H1 (cell line): ENCODE results near the gene EOLA1. TPM values are rescaled to one million over a fixed set of nuclear protein-coding genes. Genes with fewer than 3 reads are reported as not detected.
"Not testable (repeated sequence)": the region's sequence is repeated elsewhere in the genome, so short reads cannot be mapped to it uniquely, and the experiment has no call there.

Experiments
- CTCF ChIA-PET: fragments of 300-600 bp; sonication (Branson Sonifier 250); formaldehyde crosslinking; loops from one replicate; lab custom pipeline; 2021; ENCODE audit not compliant: partially characterized antibody; lab: Charles Lee
- POLR2A ChIA-PET: fragments of 300-600 bp; sonication (Branson Sonifier 250); formaldehyde crosslinking; loops from one replicate; lab custom pipeline; 2021; ENCODE audit warnings: inconsistent platforms; ENCODE audit not compliant: partially characterized antibody; lab: Charles Lee
- DNase-seq, 2 experiments: peaks; one replicate each; pipeline versions ENCODE4 v3.0.0 to v3.0.0-alpha.2; 2010 to 2022; ENCODE audit warnings: low spot score in 2 of 2, low read depth in 1 of 2, mixed read lengths in 1 of 2
- FAIRE-seq: peaks from 2 replicates; lab custom pipeline; 2011; peaks lifted over from hg19 to GRCh38; lab: Jason Lieb, UNC
- H2AFZ ChIP-seq: 2 replicates; pipeline ENCODE4 v1.8.1; 2012; ENCODE audit warnings: low read length, inconsistent platforms
- H2AK5ac ChIP-seq: 2 replicates; pipeline ENCODE4 v1.6.1; 2013; ENCODE audit warnings: low read depth, low read length
- H2BK120ac ChIP-seq: replicated peaks from 2 replicates; pipeline ENCODE3; 2013; ENCODE audit warnings: low read depth, low read length, inconsistent platforms
- H2BK12ac ChIP-seq: 2 replicates; pipeline ENCODE4 v1.6.1; 2013; ENCODE audit warnings: low read depth, low read length
- H2BK15ac ChIP-seq: 2 replicates; pipeline ENCODE4 v1.6.1; 2013; ENCODE audit warnings: low read length
- H2BK20ac ChIP-seq: 2 replicates; pipeline ENCODE4 v1.6.1; 2013; ENCODE audit warnings: low read length
- H2BK5ac ChIP-seq: 2 replicates; pipeline ENCODE4 v1.6.1; 2013; ENCODE audit warnings: low read depth, low read length
- H3K14ac ChIP-seq: 2 replicates; pipeline ENCODE4 v1.6.1; 2013; ENCODE audit warnings: inconsistent platforms; ENCODE audit not compliant: insufficient read length
- H3K18ac ChIP-seq: 2 replicates; pipeline ENCODE4 v1.6.1; 2013; ENCODE audit warnings: low read length; ENCODE audit errors: extremely low read depth
- H3K23ac ChIP-seq: 2 replicates; pipeline ENCODE4 v1.6.1; 2013; ENCODE audit warnings: inconsistent platforms; ENCODE audit not compliant: insufficient read length
- H3K23me2 ChIP-seq: 2 replicates; pipeline ENCODE4 v1.6.1; 2013; ENCODE audit warnings: low read depth, low read length
- H3K27ac ChIP-seq: 2 replicates; pipeline ENCODE4 v1.6.1; 2011; ENCODE audit warnings: low read depth, low read length, inconsistent platforms
- H3K27me3 ChIP-seq, 4 experiments: replicated peaks in 1 of 4; 1 replicate in 1 of 4; 2 replicates in 3 of 4; pipeline versions ENCODE4 v1.6.1 to v1.8.1; 2011 to 2013; ENCODE audit warnings: low read length in 3 of 4, mild to moderate bottlenecking in 3 of 4, inconsistent platforms in 2 of 4, mixed read lengths in 2 of 4, moderate library complexity in 1 of 4; ENCODE audit not compliant: control insufficient read depth in 3 of 4, insufficient read depth in 3 of 4; ENCODE audit errors: extremely low read depth in 1 of 4
- H3K36me3 ChIP-seq, 4 experiments: 2 replicates each; pipeline versions ENCODE4 v1.6.1 to v1.8.1; 2011 to 2013; ENCODE audit warnings: mild to moderate bottlenecking in 4 of 4, low read length in 3 of 4, moderate library complexity in 2 of 4, control low read depth in 1 of 4, inconsistent platforms in 1 of 4; ENCODE audit not compliant: insufficient read depth in 4 of 4, control insufficient read depth in 2 of 4
- H3K4ac ChIP-seq: replicated peaks from 2 replicates; pipeline ENCODE3; 2013; ENCODE audit warnings: low read length, low read depth, mixed read lengths, inconsistent platforms; ENCODE audit not compliant: insufficient read length
- H3K4me1 ChIP-seq, 4 experiments: replicated peaks in 1 of 4; 1 replicate in 1 of 4; 2 replicates in 3 of 4; pipeline versions ENCODE4 v1.6.1 to v1.8.1; 2011 to 2013; ENCODE audit warnings: low read length in 3 of 4, inconsistent platforms in 2 of 4, mixed read lengths in 1 of 4; ENCODE audit not compliant: insufficient read depth in 4 of 4, control insufficient read depth in 3 of 4
- H3K4me2 ChIP-seq, 2 experiments: 2 replicates each; pipeline versions ENCODE4 v1.6.1 to v1.8.1; 2011 to 2013; ENCODE audit warnings: low read depth in 2 of 2, low read length in 2 of 2, control low read depth in 1 of 2, inconsistent platforms in 1 of 2, mild to moderate bottlenecking in 1 of 2; ENCODE audit not compliant: insufficient read depth in 1 of 2
- H3K4me3 ChIP-seq, 4 experiments: fragments of 200-600, 300-600 bp in 1 of 4; sonication (generic), shearing (Covaris generic), sonication (Bioruptor Twin) in 1 of 4; 2 replicates each; pipeline versions ENCODE4 v1.5.1 to v1.8.1; 2011 to 2016; ENCODE audit warnings: low read length in 4 of 4, low read depth in 3 of 4, control low read depth in 2 of 4, inconsistent platforms in 2 of 4, mild to moderate bottlenecking in 2 of 4, mixed read lengths in 1 of 4, moderate library complexity in 1 of 4; ENCODE audit not compliant: insufficient read depth in 2 of 4; ENCODE audit errors: extremely low read depth in 1 of 4
- H3K56ac ChIP-seq: replicated peaks from 2 replicates; pipeline ENCODE3; 2013; ENCODE audit warnings: low read depth, mild to moderate bottlenecking, mixed read lengths, low read length, inconsistent platforms; ENCODE audit not compliant: insufficient read length
- H3K79me1 ChIP-seq: 2 replicates; pipeline ENCODE4 v1.6.1; 2013; ENCODE audit warnings: low read depth, low read length, control low read depth
- H3K79me2 ChIP-seq, 2 experiments: 2 replicates each; pipeline versions ENCODE4 v1.6.1 to v1.8.1; 2012 to 2013; ENCODE audit warnings: low read length in 2 of 2, mild to moderate bottlenecking in 2 of 2, inconsistent platforms in 1 of 2; ENCODE audit not compliant: insufficient read depth in 2 of 2, control insufficient read depth in 1 of 2
- H3K9ac ChIP-seq, 4 experiments: replicated peaks in 1 of 4; 1 replicate in 1 of 4; 2 replicates in 3 of 4; pipeline versions ENCODE4 v1.6.1 to v1.8.1; 2011 to 2013; ENCODE audit warnings: low read depth in 3 of 4, low read length in 3 of 4, control low read depth in 2 of 4, mild to moderate bottlenecking in 2 of 4, moderate library complexity in 2 of 4, inconsistent platforms in 1 of 4; ENCODE audit errors: extremely low read depth in 1 of 4
- H3K9me3 ChIP-seq, 2 experiments: 2 replicates each; pipeline versions ENCODE4 v1.6.1 to v1.8.1; 2012 to 2013; ENCODE audit warnings: mild to moderate bottlenecking in 2 of 2, moderate library complexity in 2 of 2, control low read depth in 1 of 2, inconsistent platforms in 1 of 2, low read depth in 1 of 2, low read length in 1 of 2, mixed read lengths in 1 of 2; ENCODE audit not compliant: insufficient read depth in 2 of 2
- H4K20me1 ChIP-seq, 2 experiments: replicated peaks in 1 of 2; 2 replicates each; pipeline versions ENCODE3 to v1.8.1; 2011 to 2013; ENCODE audit warnings: inconsistent platforms in 2 of 2, low read length in 2 of 2, mild to moderate bottlenecking in 1 of 2; ENCODE audit not compliant: insufficient read depth in 2 of 2, control insufficient read depth in 1 of 2
- H4K5ac ChIP-seq: 2 replicates; pipeline ENCODE4 v1.6.1; 2013; ENCODE audit warnings: low read length, low read depth, mixed read lengths, inconsistent platforms; ENCODE audit not compliant: insufficient read length
- H4K8ac ChIP-seq: 2 replicates; pipeline ENCODE4 v1.8.0; 2013; ENCODE audit warnings: mild to moderate bottlenecking, moderate library complexity, low read length, inconsistent platforms; ENCODE audit not compliant: insufficient read depth; ENCODE audit errors: extremely low read depth
- H4K91ac ChIP-seq: replicated peaks from 2 replicates; pipeline ENCODE3; 2013; ENCODE audit warnings: low read length, mixed read lengths, inconsistent platforms; ENCODE audit not compliant: insufficient read length
- WGBS, 2 experiments: shearing (Covaris generic) in 1 of 2; methylation state at CpG; one replicate each; pipeline versions ENCODE4 v1.1.6 to v1.1.7; 2013 to 2015; ENCODE audit warnings: low lambda C conversion rate in 2 of 2, mixed read lengths in 2 of 2, inconsistent platforms in 1 of 2, low coverage in 1 of 2, missing lambda C conversion rate in 1 of 2; ENCODE audit not compliant: insufficient replicate concordance in 2 of 2, insufficient coverage in 1 of 2, insufficient read length in 1 of 2; ENCODE audit errors: extremely low coverage in 1 of 2, missing lambda C conversion rate in 1 of 2; 5-methylcytosine and 5-hydroxymethylcytosine counted together
- polyA plus RNA-seq, 7 experiments: library from polyadenylated mRNA; depleted of rRNA in 3 of 7; stranded (reverse) in 5 of 7; unstranded in 2 of 7; fragments of >200 nt in 5 of 7; fragments of 200-250 nt in 2 of 7; gene quantifications; 1 replicate in 5 of 7; 2 replicates in 1 of 7; 4 replicates in 1 of 7; pipeline versions ENCODE4 v1.2.1 to v1.2.3, GENCODE V29; 2011 to 2013; ENCODE audit warnings: missing spikeins in 2 of 7, mixed read lengths in 2 of 7
- total RNA-seq: library from RNA; stranded (reverse); fragmentation: NEBNext Ultra II Directional; extraction: Animal tissue kit (Norgen Biotek cat#: 25700); gene quantifications from 2 replicates; pipeline ENCODE4 v1.2.1, GENCODE V29; 2021

EOLA1 gene
- total and polyA plus RNA-seq, 2 of the 8 experiments (the other 6 are each of a cell fraction or from before 2014, with no cell fraction given) = 5.4 to 7.6 TPM

DNA sequence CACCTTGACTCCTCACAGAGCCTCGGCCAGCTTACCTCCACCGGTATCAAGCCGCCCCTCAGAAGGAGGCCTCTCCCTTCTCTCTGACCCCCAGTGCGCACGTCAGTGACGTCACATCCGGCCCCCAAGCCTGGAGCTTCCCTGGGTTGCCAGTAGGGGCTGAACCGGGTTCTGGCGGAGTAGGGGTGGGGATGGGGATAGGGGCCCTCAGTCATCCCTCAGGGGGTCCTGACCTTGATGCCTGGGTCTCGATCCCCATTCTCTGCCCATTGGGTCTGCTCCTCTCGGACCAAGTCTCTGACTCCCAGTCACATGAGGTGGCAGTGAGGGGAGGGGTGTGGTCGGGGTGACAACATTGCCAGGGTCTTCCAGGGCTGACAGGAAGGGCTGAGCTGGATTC, 46.5 kb downstream of the EOLA1 start, which contains the start of gene MAGEA9B:
Gene MAGEA9B, minus strand, starts transcription at position 101 of the 400 bp plus-strand sequence. CDS start 4,280 bp downstream, outside the sequence.
- H2BK15ac ChIP-seq, H3K23ac ChIP-seq, H3K9ac ChIP-seq, H4K20me1 ChIP-seq, H2BK12ac ChIP-seq, H4K5ac ChIP-seq, H3K4me3 ChIP-seq, H3K18ac ChIP-seq, H4K8ac ChIP-seq, H3K79me2 ChIP-seq, CTCF ChIA-PET, H2BK120ac ChIP-seq, DNase-seq, H2AK5ac ChIP-seq, H4K91ac ChIP-seq, H3K36me3 ChIP-seq, H3K4ac ChIP-seq, H2BK5ac ChIP-seq, FAIRE-seq, H3K27ac ChIP-seq, H3K9me3 ChIP-seq, H3K79me1 ChIP-seq, H3K14ac ChIP-seq, POLR2A ChIA-PET, H2BK20ac ChIP-seq, H2AFZ ChIP-seq, H3K27me3 ChIP-seq, H3K4me1 ChIP-seq, H3K23me2 ChIP-seq, H3K4me2 ChIP-seq, H3K56ac ChIP-seq: not testable (repeated sequence)
- WGBS, 2 experiments = no CpG with 5 or more reads among the region's 12 CpGs

GRCh38 chrX:149590993-149591392, 50.2 kb downstream of the EOLA1 start:
- POLR2A ChIA-PET, H3K56ac ChIP-seq, H3K23me2 ChIP-seq, H3K79me1 ChIP-seq, H2BK120ac ChIP-seq, H4K20me1 ChIP-seq, H2AFZ ChIP-seq, FAIRE-seq, H3K79me2 ChIP-seq, H3K9ac ChIP-seq, H3K14ac ChIP-seq, H4K8ac ChIP-seq, H3K23ac ChIP-seq, H3K4me2 ChIP-seq, H2BK12ac ChIP-seq, H3K4me3 ChIP-seq, H3K27me3 ChIP-seq, DNase-seq, H3K27ac ChIP-seq, CTCF ChIA-PET, H4K5ac ChIP-seq, H3K4ac ChIP-seq, H2BK15ac ChIP-seq, H4K91ac ChIP-seq, H2AK5ac ChIP-seq, H3K18ac ChIP-seq, H3K36me3 ChIP-seq, H2BK20ac ChIP-seq, H2BK5ac ChIP-seq, H3K4me1 ChIP-seq, H3K9me3 ChIP-seq: not testable (repeated sequence)
- WGBS, 2 experiments = no CpG with 5 or more reads among the region's 7 CpGs
